Testis (tissue), 2 donors: ENCODE data around the gene UBAP2L.

Experiments
- CTCF ChIP-seq, 3 experiments: fragments of 450-650 bp in 2 of 3; fragments of 200-600 bp in 1 of 3; sonication (generic) in 1 of 3; IDR thresholded peaks; one replicate each; pipeline ENCODE4 v1.5.1; 2016 to 2019; ENCODE audit warnings: antibody characterized with exemption in 3 of 3, mild to moderate bottlenecking in 2 of 3, moderate library complexity in 1 of 3
- POLR2A ChIP-seq: fragments of 450-650 bp; IDR thresholded peaks from one replicate; pipeline ENCODE4 v1.6.1; 2017; ENCODE audit warnings: antibody characterized with exemption, mild to moderate bottlenecking, moderate library complexity

DNA sequence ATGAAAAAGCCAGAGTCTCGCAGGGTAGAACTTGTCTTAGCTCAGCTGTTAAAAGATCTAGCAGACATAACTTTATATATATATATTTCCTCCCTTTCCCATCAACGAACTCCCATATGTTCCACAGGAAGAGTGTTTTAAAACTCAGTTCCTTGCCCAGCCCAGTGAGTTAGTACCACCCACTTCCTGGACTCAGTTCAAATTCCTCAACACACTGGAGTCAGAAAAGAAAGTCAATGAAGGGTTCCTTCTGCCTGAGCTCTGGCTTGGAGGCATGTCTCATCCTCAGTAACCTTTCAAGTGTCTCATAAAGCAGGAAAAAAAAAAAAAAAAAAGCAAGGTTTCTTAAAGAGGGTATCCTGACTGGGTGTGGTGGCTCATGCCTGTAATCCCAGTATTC, 44.4 kb upstream of the UBAP2L start:
- TF ChIP-seq POLR2A (no peak), CTCF (IDR thresholded peaks at IDR 0.05) (no peak)
